GM18909 (cell line): ENCODE results near the gene MTR.
"Not testable (repeated sequence)": the region's sequence is repeated elsewhere in the genome, so short reads cannot be mapped to it uniquely, and the experiment has no call there.

Experiments
- ATAC-seq: cut with Tn5 transposase; IDR thresholded peaks from one replicate; pipeline ENCODE4 v1.9.1; 2021; ENCODE audit warnings: mild to moderate bottlenecking; ENCODE audit not compliant: unreplicated experiment, poor library complexity

Gene MTR

GRCh38 chr1:236829085-236829484, 34.0 kb downstream of the MTR start:
- ATAC-seq, result no peak

- no peak for ATAC-seq
Measured at GRCh38 chr1:236830116-236830515, 35.0 kb downstream of the MTR start.

DNA sequence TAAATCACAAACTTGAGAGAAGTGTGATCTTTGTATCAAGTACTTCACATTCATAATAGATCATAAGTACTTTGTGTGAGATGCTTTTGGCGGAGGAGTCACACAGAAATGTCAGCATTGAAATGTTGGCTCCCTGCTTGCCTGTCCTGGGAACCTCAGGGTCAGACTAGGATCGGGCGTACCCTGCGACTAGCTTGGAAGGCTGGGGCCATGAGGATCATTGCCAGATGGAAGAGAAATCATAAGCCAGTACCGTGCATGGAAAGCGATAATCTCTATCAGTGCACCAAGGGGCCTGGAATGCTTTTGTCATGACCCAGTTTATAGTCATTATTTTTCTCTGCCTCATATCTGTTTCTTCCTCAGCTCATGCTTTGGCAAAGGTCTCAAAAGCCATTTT, 35.5 kb downstream of the MTR start:
- ATAC-seq, result no peak

- no peak for ATAC-seq
Measured at GRCh38 chr1:236833575-236833974, 38.5 kb downstream of the MTR start.

- no peak for ATAC-seq
Measured at GRCh38 chr1:236834876-236835275, 39.8 kb downstream of the MTR start.

GRCh38 chr1:236835491-236835890, 40.4 kb downstream of the MTR start:
- no peak for ATAC-seq

- no peak for ATAC-seq
Measured at GRCh38 chr1:236836157-236836556, 41.1 kb downstream of the MTR start.

DNA sequence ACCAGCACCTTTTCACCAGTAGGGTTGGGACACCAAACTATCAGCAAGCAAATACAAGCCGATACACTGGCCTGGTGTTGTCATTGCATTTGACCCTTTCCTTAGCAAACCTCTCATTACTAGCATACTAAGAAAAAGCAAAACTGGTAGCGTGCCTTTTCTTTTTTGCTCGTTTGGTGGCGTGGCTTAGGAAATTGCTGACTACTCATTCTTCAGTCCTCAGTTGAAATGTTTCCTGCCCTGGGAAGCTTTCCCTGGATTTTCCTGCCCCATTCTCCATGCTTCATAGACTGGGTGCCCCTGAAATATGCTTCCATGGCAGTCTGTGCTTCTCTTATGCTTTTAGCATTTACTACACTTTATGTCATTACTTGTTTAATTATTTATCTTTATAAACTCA, 42.0 kb downstream of the MTR start:
- ATAC-seq, result no peak

DNA sequence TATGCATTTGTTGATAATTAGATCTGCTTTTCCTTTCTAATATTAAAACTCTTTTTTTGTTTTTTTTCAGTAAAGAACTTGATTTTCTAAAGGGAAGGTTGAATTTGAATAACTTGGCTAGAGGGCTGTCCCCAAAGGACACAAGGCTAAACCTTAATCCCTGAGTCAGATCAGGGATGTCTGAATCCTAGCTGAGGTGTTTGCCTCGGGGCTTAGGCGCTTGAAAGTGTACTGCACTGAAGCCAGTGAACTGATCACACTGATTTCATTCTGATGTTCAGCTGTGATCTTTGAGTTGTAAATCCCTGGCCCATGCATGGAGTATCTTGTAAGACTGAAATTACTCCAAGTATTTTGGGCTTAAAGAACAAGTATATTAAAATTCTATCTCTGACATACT, 42.8 kb downstream of the MTR start:
- ATAC-seq, result no peak

DNA sequence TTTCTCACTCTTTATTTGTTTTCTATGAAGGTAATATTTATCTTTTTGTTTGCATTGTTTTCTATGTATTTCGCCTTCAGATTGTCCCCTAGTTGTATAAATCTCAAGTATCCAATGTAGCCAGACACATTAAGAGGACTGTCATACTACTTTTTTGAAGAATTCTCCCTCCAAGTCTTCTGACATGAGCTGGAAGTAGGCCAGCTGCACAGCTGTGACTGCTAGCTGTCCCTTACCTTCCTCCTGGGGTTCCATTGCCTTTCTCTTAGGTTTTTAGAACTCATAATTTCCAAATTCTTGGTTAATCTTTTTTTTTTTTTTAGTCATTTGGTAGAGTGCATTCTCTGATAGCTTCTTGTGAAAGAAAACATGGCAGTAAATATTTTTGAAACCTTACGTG, 46.2 kb downstream of the MTR start:
- no peak for ATAC-seq

DNA sequence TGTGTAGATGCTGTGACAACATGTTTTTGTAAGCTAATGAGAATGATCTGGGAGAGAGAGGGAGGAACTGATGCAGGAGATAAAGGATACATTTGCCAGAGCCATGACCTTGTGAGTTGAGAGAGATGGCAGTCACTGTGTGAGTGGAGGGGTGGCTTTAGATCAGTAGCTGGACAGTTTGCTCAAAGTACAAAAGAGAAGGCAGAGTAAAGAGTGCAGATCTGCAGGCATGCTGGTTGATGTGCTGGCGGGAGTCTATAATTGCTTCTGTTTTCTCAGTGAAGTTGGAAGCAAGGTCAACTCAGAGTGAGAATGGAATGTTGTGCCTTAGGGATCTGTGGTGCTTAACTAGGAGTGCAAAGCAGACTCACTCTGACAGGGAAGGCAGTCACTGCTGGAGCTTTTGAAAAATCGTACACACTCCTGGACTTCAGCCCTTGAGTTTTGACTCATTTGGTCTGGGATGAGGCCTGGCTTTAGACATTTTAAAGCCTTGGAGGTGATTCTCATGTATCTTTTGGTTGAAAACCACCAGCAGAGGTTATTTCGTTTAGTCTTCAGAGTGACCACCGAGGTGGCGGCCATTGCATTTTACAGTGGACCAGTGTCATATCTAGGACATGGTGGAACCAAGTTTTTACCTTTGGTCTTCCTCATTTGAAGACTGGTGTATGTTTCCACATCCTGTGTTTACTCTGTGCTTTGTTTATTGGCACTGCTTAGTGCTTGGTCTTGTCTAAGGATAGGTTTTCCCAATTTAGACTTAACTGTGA, 49.6 kb downstream of the MTR start:
- ATAC-seq, result no peak

- no peak for ATAC-seq
Measured at GRCh38 chr1:236845830-236846229, 50.7 kb downstream of the MTR start.

DNA sequence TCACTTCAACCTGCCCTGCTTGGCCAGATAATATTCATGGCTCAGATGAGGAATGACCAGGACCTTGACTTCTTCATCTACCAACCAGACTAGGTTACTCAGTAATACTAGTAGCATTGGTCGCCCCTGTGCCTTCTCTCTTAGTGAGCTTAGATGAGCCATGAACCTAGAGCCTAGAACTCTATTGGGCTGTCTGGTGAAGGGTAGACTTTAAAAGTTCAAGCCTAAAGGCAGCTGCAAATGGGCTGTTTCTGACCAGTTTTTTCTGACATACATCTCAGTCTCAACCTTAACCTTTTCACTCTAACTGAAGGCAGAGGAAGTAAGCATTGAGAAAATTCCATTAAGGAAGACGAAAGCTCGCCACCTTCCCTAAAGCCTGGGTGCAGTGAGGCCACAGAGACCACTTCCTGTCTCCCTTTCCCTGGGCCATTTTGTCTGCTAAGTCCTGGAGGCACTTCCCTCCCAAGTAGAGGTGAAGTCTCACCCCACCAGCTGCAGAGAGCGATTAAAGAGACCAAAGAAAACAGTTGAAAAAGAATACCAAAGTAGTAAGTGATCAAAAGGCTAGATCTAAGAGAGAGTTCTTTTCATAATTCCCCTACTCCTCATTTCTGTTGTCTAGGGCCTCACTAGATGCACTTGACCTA, 53.3 kb downstream of the MTR start:
- ATAC-seq, result no peak

GRCh38 chr1:236850077-236850979, 55.2 kb downstream of the MTR start:
- ATAC-seq, result no peak

- no peak for ATAC-seq
Measured at GRCh38 chr1:236851871-236852270, 56.8 kb downstream of the MTR start.

DNA sequence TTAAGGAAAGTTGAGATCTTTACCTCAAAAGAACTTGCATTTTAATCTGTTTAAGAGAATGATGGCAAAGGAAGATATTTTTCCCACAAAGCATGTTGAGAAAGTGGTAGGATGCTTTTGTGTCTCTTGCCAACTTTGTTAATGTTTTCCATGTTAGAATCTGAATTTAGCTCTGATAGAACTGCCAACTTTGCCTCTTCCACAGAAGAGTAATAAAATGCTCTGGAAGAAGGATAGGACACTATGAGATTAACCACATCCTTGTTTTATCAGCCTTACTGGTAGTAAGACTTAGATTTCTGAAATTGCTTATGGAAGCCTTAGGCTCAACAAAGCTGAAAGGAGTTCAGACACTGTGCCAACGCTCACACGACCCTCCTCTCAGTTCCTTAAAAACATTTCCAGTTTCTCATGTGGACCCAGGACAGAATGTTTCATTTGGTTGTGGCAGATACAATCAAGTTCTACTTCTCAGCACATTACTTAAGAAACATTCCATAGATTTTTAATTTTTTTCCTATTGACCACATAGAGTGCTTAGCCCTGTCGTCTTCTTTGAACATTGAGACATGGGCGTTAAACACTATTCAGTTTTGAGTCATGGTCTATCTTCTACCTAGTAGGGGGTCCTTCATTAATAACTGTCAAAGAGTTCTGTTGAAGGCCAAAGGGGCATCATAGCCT, 59.0 kb downstream of the MTR start:
- ATAC-seq, result no peak

DNA sequence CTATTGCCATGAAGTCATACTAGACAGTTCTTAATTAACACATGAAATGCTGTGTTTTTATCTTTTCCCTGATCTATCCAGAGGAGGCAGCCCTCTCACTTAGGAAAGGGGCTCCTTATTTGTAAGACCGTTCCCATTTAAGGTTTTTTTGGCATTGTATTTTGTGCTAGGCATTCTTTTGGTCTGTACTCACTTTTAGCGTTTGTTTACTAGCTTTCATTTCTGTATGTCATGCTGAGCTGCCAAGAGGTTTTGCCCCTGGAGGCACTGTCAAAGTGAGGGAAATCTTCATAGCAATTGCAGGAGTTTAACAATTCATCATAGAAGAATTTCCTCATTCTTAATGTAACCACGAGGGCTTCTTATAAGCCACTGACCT, 59.5 kb downstream of the MTR start:
- no peak for ATAC-seq

DNA sequence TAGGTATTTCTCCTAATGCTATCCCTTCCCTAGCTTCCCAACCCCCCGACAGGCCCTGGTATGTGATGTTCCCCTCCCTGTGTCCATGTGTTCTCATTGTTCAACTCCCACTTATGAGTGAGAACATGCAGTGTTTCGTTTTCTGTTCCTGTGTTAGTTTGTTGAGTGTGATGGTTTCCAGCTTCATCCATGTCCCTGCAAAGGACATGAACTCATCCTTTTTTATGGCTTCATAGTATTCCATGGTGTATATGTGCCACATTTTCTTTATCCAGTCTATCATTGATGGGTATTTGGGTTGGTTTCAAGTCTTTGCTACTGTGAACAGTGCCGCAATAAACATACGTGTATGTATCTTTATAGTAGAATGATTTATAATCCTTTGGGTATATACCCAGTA, 61.6 kb downstream of the MTR start:
- ATAC-seq, result not testable (repeated sequence)

GRCh38 chr1:236858165-236858564, 63.1 kb downstream of the MTR start:
- ATAC-seq, result no peak

GRCh38 chr1:236860101-236860500, 65.0 kb downstream of the MTR start:
- ATAC-seq, result no peak

GRCh38 chr1:236860674-236861073, 65.6 kb downstream of the MTR start:
- ATAC-seq, result no peak
